Measurements from ENCODE around the gene KARS1. TPM values are rescaled to one million over a fixed set of nuclear protein-coding genes. Genes with fewer than 3 reads are reported as not detected.
"Not testable (repeated sequence)": the region's sequence is repeated elsewhere in the genome, so short reads cannot be mapped to it uniquely, and the experiment has no call there.

The KARS1 gene
- total RNA-seq, 1 experiment from 2014 or later, result 119 TPM

GRCh38 chr16:75593308-75593707 lies 54.2 kb downstream of the KARS1 start:
- POLR2A ChIA-PET, result no interaction called here
- Histone ChIP-seq H3K27me3 (ENCODE audit: control insufficient read depth, insufficient read depth, low read length) (no peaks in the 10 kb centered on the region), H3K36me3 (ENCODE audit: control insufficient read depth, insufficient read depth, low read length) (no peaks in the 10 kb centered on the region), H3K4me1 (ENCODE audit: control insufficient read depth, insufficient read depth, low read length) (no peaks in the 10 kb centered on the region), H3K27ac (ENCODE audit: low read length) (no peak overlapping the region), H3K9me3 (ENCODE audit: control insufficient read depth, insufficient read depth, low read depth, low read length) (no peaks in the 10 kb centered on the region), H3K4me3 (ENCODE audit: low read depth in 2 of 2, low read length in 2 of 2) (no peak overlapping the region)
- TF ChIP-seq TCF7L2 (IDR thresholded peaks at IDR 0.05; ENCODE audit: low read depth, low read length), result no peak
- TF ChIP-seq REST (IDR thresholded peaks at IDR 0.05; ENCODE audit: insufficient read depth in 1 of 2, low read depth in 2 of 2, low read length in 1 of 2), result no peak
- TF ChIP-seq, protein P1, sequence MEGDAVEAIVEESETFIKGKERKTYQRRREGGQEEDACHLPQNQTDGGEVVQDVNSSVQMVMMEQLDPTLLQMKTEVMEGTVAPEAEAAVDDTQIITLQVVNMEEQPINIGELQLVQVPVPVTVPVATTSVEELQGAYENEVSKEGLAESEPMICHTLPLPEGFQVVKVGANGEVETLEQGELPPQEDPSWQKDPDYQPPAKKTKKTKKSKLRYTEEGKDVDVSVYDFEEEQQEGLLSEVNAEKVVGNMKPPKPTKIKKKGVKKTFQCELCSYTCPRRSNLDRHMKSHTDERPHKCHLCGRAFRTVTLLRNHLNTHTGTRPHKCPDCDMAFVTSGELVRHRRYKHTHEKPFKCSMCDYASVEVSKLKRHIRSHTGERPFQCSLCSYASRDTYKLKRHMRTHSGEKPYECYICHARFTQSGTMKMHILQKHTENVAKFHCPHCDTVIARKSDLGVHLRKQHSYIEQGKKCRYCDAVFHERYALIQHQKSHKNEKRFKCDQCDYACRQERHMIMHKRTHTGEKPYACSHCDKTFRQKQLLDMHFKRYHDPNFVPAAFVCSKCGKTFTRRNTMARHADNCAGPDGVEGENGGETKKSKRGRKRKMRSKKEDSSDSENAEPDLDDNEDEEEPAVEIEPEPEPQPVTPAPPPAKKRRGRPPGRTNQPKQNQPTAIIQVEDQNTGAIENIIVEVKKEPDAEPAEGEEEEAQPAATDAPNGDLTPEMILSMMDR (IDR thresholded peaks at IDR 0.05), result no peak
- no peak for TF ChIP-seq POLR2AphosphoS5 (IDR thresholded peaks at IDR 0.05; ENCODE audit: low read depth, low read length)
- no peak for TF ChIP-seq SIN3A (IDR thresholded peaks at IDR 0.05; ENCODE audit: borderline replicate concordance, insufficient read depth, low read depth, low read length)
- CTCF ChIA-PET, result no interaction called here
- no peak for DNase-seq (ENCODE audit: low read depth, low spot score)
- no TSS peak for BruUV-seq (replicated peaks)
- no peak for ATAC-seq
- intact Hi-C loops (cut with micrococcal nuclease; ENCODE audit: unreplicated experiment), result no loop called here
- in situ Hi-C loops (cut with HindIII; ENCODE audit: low pct_unique_long_range_greater_than_20kb, low sequenced_read_pairs), result no loop called here

GRCh38 chr16:75591927-75592326 lies 55.5 kb downstream of the KARS1 start:
- BruUV-seq (replicated peaks); H3K9me3 ChIP-seq (ENCODE audit: control insufficient read depth, insufficient read depth, low read depth, low read length); H3K27me3 ChIP-seq (ENCODE audit: control insufficient read depth, insufficient read depth, low read length); DNase-seq (ENCODE audit: low read depth, low spot score); H3K36me3 ChIP-seq (ENCODE audit: control insufficient read depth, insufficient read depth, low read length); in situ Hi-C loops (cut with HindIII; ENCODE audit: low pct_unique_long_range_greater_than_20kb, low sequenced_read_pairs); ATAC-seq; H3K4me1 ChIP-seq (ENCODE audit: control insufficient read depth, insufficient read depth, low read length); POLR2A ChIA-PET; intact Hi-C loops (cut with micrococcal nuclease; ENCODE audit: unreplicated experiment); H3K4me3 ChIP-seq (ENCODE audit: low read depth in 2 of 2, low read length in 2 of 2); CTCF ChIA-PET; H3K27ac ChIP-seq (ENCODE audit: low read length): not testable (repeated sequence)

- BruUV-seq (replicated peaks), result no TSS peak
- no peak for DNase-seq (ENCODE audit: low read depth, low spot score)
- ChIA-PET CTCF (no interaction called here), POLR2A (no interaction called here)
- no peaks in the 10 kb centered on the region for H3K27me3 ChIP-seq (ENCODE audit: control insufficient read depth, insufficient read depth, low read length)
- H3K27ac ChIP-seq (ENCODE audit: low read length), result no peak overlapping the region
- ATAC-seq, result no peak
- H3K9me3 ChIP-seq (ENCODE audit: control insufficient read depth, insufficient read depth, low read depth, low read length), result no peaks in the 10 kb centered on the region
- intact Hi-C loops (cut with micrococcal nuclease; ENCODE audit: unreplicated experiment) (no loop called here), in situ Hi-C loops (cut with HindIII; ENCODE audit: low pct_unique_long_range_greater_than_20kb, low sequenced_read_pairs) (no loop called here)
- no peak overlapping the region for H3K4me3 ChIP-seq (ENCODE audit: low read depth in 2 of 2, low read length in 2 of 2)
- no peaks in the 10 kb centered on the region for H3K36me3 ChIP-seq (ENCODE audit: control insufficient read depth, insufficient read depth, low read length)
- TF ChIP-seq REST (IDR thresholded peaks at IDR 0.05; ENCODE audit: insufficient read depth in 1 of 2, low read depth in 2 of 2, low read length in 1 of 2) (no peak), SIN3A (IDR thresholded peaks at IDR 0.05; ENCODE audit: borderline replicate concordance, insufficient read depth, low read depth, low read length) (no peak), POLR2AphosphoS5 (IDR thresholded peaks at IDR 0.05; ENCODE audit: low read depth, low read length) (no peak), TCF7L2 (IDR thresholded peaks at IDR 0.05; ENCODE audit: low read depth, low read length) (no peak)
- TF ChIP-seq, protein P1 (IDR thresholded peaks at IDR 0.05), result no peak
- H3K4me1 ChIP-seq (ENCODE audit: control insufficient read depth, insufficient read depth, low read length), result no peaks in the 10 kb centered on the region
Observed at GRCh38 chr16:75590920-75591843, 56.3 kb downstream of the KARS1 start.
